Measurements from ENCODE around the gene ARL6IP6. TPM values are rescaled to one million over a fixed set of nuclear protein-coding genes. Genes with fewer than 3 reads are reported as not detected.

Gene ARL6IP6
- total RNA-seq (2021; ENCODE audit: unreplicated experiment) = 38.9 TPM
- 29.8 TPM for polyA plus RNA-seq (2012; ENCODE audit: insufficient read length)
- percentile 90 among the genes with signal in this experiment for Bru-seq, nascent RNA
- percentile 82 among the genes with signal in this experiment for BruChase-seq, experiment 1, labeled RNA remaining after a 2-hour chase
- percentile 84 among the genes with signal in this experiment for BruChase-seq, experiment 2, labeled RNA remaining after a 6-hour chase
- long read RNA-seq, transcript ARL6IP6-201 (4 exons, 2,805 nt) = major isoform, 75 of 103 reads
- long read RNA-seq, partial matches to known transcripts = 2 of 103 reads
- long read RNA-seq, other reads (novel, unspliced or antisense) = 23 of 103 reads

DNA sequence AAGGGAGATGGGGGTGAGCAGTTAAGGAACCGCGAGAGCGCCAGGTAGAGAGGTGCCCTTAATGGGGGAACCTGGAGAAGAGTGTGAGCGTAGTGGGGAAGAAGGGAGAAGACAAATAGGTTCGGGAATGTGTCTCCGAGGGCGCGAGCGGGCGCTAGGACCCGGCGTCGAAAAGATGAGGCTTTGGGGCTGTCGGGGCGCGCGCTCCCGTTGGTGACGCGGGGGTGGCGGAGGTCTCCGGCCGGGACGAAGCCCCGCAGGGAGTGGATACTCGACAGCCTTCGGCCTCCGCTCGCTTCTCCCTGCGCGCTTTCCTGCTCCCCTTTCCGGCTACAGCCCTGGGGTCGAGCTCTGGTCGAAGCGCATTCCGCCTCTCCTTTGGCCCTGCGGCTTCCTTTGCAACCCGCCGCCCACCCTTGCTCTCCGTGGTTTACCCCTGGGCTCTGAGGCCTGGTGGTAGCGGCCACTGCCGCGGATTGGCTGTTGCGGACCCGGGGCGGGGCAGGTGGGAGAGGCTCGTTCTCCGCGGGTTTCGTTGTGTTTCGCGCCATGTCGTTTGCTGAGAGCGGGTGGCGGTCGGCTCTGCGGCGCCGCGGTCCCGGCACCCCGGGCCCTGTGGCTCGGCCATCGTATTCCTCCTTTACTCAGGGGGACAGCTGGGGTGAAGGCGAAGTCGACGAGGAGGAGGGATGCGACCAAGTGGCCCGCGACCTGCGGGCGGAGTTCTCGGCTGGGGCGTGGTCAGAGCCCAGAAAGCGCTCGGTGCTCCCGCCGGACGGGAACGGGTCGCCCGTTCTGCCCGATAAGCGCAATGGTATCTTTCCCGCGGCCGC, at the start of gene ARL6IP6:
Gene ARL6IP6 (plus strand): TSS at position 545 of the 833 bp plus-strand sequence. CDS start 5 bp downstream, at position 550.
- peaks cover 35% of the 10 kb centered on the region for H3K4me1 ChIP-seq (ENCODE audit: control insufficient read depth, insufficient read depth, low read length)
- no peaks in the 10 kb centered on the region for H3K9me3 ChIP-seq (ENCODE audit: control insufficient read depth, insufficient read depth, low read depth, low read length)
- DNase-seq (ENCODE audit: low read depth, low spot score) (no peak), ATAC-seq (peak; percentile 86)
- peak within 1 kb of the TSS; percentile 98 for H3K27ac ChIP-seq (ENCODE audit: low read length)
- no peaks in the 10 kb centered on the region for H3K27me3 ChIP-seq (ENCODE audit: control insufficient read depth, insufficient read depth, low read length)
- TF ChIP-seq CTCF (IDR thresholded peaks at IDR 0.05) (no peak), POLR2AphosphoS5 (IDR thresholded peaks at IDR 0.05; ENCODE audit: low read depth, low read length) (peak; percentile 77), TCF7L2 (IDR thresholded peaks at IDR 0.05; ENCODE audit: low read depth, low read length) (peak; percentile 62; the same call in 1 of the 2 replicates), REST (IDR thresholded peaks at IDR 0.05; ENCODE audit: insufficient read depth in 1 of 2, low read depth in 2 of 2, low read length in 1 of 2) (0 out of 4 replicates have a peak, but pooled peaks of 1 of the 2 experiments have one; percentile 12), SIN3A (IDR thresholded peaks at IDR 0.05; ENCODE audit: borderline replicate concordance, insufficient read depth, low read depth, low read length) (peak; percentile 78)
- intact Hi-C loops (cut with micrococcal nuclease; ENCODE audit: unreplicated experiment) (no loop called here), in situ Hi-C loops (cut with HindIII; ENCODE audit: low pct_unique_long_range_greater_than_20kb, low sequenced_read_pairs) (no loop called here)
- no TSS peak for BruUV-seq (replicated peaks)
- H3K36me3 ChIP-seq (ENCODE audit: control insufficient read depth, insufficient read depth, low read length) = peaks cover 38% of the 10 kb centered on the region
- CTCF ChIA-PET = no interaction called here
- POLR2A ChIA-PET = no interaction called here
- H3K4me3 ChIP-seq (ENCODE audit: low read depth in 2 of 2, low read length in 2 of 2) = peak within 1 kb of the TSS; percentile 66 to 96

DNA sequence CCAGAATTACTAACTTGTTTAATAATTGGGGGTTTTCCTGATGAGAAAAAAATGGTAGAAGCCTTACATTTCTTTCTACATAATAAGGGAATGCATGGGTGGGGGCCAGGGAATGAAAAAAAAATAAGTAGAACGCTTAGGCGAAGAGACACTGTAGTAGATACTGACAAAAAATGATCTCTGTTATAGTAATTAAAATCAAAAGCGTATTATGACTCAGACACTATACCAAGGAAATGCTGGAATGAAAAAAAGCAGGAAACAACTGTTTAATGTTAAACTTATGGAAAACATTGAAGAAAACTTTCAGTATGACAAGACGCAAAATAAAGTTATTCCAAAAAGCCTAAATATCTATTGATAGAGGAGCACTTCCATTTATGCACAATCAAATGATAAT, 44.1 kb upstream of the ARL6IP6 start:
- intact Hi-C loops (cut with micrococcal nuclease; ENCODE audit: unreplicated experiment) (no loop called here), in situ Hi-C loops (cut with HindIII; ENCODE audit: low pct_unique_long_range_greater_than_20kb, low sequenced_read_pairs) (no loop called here)
- DNase-seq (ENCODE audit: low read depth, low spot score) = no peak
- Histone ChIP-seq H3K27me3 (ENCODE audit: control insufficient read depth, insufficient read depth, low read length) (no peaks in the 10 kb centered on the region), H3K9me3 (ENCODE audit: control insufficient read depth, insufficient read depth, low read depth, low read length) (no peaks in the 10 kb centered on the region), H3K27ac (ENCODE audit: low read length) (no peak overlapping the region), H3K4me1 (ENCODE audit: control insufficient read depth, insufficient read depth, low read length) (no peaks in the 10 kb centered on the region), H3K4me3 (ENCODE audit: low read depth in 2 of 2, low read length in 2 of 2) (no peak overlapping the region), H3K36me3 (ENCODE audit: control insufficient read depth, insufficient read depth, low read length) (peaks cover 84% of the 10 kb centered on the region)
- ChIA-PET POLR2A (no interaction called here), CTCF (no interaction called here)
- BruUV-seq (replicated peaks) = no TSS peak
- no peak for TF ChIP-seq POLR2AphosphoS5 (IDR thresholded peaks at IDR 0.05; ENCODE audit: low read depth, low read length)
- TF ChIP-seq SIN3A (IDR thresholded peaks at IDR 0.05; ENCODE audit: borderline replicate concordance, insufficient read depth, low read depth, low read length) = no peak
- TF ChIP-seq CTCF (IDR thresholded peaks at IDR 0.05) = no peak
- TF ChIP-seq REST (IDR thresholded peaks at IDR 0.05; ENCODE audit: insufficient read depth in 1 of 2, low read depth in 2 of 2, low read length in 1 of 2) = no peak
- no peak for TF ChIP-seq TCF7L2 (IDR thresholded peaks at IDR 0.05; ENCODE audit: low read depth, low read length)
- no peak for ATAC-seq

Measured in Panc1 (cell line).